Middle frontal gyrus (tissue), 1 donor: ENCODE results near the gene MYMK.
A peak's percentile ranks its signal among the peaks of the same experiment; 100 is the strongest.

Source experiments
- DNase-seq: peaks from one replicate; pipeline ENCODE4 v3.0.0-alpha.2; 2015; ENCODE audit warnings: low spot score; ENCODE audit errors: extremely low spot score

MYMK gene

GRCh38 chr9:133485531-133486260, 39.1 kb downstream of the MYMK start:
- DNase-seq, result no peak

DNA sequence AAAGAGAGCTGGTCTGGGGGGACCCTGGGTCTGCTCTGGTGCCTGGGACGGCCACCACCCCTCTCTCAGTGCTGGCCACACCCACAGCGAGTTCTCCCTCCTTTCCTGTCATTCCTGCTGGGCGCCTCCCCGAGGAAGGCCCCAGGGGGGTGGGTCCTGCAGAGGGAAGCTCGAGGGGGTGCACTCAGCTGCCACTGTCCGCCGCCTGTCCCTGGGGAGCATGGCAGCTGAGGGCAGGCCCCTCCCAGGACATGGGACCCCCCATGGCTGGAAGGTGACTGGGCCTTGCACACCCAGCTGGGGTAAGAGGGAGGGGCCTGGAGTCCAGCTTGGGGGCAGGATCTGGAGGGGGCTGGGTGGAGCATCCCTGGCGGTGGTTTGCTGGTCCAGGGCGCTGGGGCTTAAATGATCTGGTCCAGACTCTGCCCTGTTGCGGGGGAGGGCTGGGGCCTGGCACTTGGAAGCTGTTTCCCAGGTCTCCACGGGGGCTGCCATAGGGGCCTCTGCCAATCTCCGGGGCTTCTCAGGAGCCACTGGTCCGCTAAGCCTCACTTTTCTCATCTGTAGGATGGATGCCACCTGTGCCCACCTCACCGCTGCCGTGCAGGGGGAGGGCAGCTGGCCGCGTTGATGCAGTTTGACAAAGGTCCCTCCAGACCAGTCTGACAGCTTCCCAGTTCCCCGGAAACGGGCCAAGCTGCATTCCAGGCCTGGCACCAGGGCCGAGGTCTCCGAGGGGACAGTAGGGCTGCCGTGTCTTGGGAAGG, 39.9 kb downstream of the MYMK start:
- DNase-seq, result no peak

- no peak for DNase-seq
Observed at GRCh38 chr9:133483611-133484010, 41.1 kb downstream of the MYMK start.

- peak; percentile 86 for DNase-seq
Observed at GRCh38 chr9:133478851-133479711, 45.7 kb downstream of the MYMK start, which contains the start of gene SLC2A6. Gene SLC2A6 (minus strand): TSS chr9:133479099. CDS start chr9:133479059, 40 bp downstream.

- DNase-seq, result no peak
Observed at GRCh38 chr9:133477992-133478850, 46.5 kb downstream of the MYMK start.

- no peak for DNase-seq
Observed at GRCh38 chr9:133477461-133477860, 47.3 kb downstream of the MYMK start.

GRCh38 chr9:133476941-133477340, 47.8 kb downstream of the MYMK start:
- no peak for DNase-seq

GRCh38 chr9:133476036-133476931, 48.5 kb downstream of the MYMK start:
- no peak for DNase-seq

- no peak for DNase-seq
Observed at GRCh38 chr9:133475292-133476012, 49.3 kb downstream of the MYMK start.

GRCh38 chr9:133474853-133475252, 49.9 kb downstream of the MYMK start:
- no peak for DNase-seq

DNA sequence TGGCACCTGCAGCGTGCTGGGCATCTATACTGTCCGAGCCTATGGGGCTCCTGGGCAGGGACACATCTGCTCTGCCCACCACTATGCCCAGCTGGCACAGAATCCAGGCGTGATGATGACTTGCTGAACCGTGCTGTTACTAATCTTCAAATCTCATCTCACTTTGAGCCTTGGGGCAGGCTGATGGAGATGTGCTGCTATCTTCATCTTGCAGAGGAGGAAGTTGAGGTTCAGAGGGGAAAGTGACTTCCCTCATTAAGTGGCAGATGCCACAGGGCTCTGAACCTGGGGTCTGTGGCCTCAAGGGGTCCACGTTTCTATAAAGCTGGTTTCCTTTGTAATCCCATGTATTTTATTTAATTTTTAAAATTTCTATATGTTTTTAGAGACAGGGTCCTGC, 50.5 kb downstream of the MYMK start:
- no peak for DNase-seq

- no peak for DNase-seq
Observed at GRCh38 chr9:133473743-133474142, 51.0 kb downstream of the MYMK start.

- no peak for DNase-seq
Observed at GRCh38 chr9:133472753-133473378, 51.9 kb downstream of the MYMK start.

GRCh38 chr9:133472277-133472645, 52.5 kb downstream of the MYMK start:
- DNase-seq, result no peak

DNA sequence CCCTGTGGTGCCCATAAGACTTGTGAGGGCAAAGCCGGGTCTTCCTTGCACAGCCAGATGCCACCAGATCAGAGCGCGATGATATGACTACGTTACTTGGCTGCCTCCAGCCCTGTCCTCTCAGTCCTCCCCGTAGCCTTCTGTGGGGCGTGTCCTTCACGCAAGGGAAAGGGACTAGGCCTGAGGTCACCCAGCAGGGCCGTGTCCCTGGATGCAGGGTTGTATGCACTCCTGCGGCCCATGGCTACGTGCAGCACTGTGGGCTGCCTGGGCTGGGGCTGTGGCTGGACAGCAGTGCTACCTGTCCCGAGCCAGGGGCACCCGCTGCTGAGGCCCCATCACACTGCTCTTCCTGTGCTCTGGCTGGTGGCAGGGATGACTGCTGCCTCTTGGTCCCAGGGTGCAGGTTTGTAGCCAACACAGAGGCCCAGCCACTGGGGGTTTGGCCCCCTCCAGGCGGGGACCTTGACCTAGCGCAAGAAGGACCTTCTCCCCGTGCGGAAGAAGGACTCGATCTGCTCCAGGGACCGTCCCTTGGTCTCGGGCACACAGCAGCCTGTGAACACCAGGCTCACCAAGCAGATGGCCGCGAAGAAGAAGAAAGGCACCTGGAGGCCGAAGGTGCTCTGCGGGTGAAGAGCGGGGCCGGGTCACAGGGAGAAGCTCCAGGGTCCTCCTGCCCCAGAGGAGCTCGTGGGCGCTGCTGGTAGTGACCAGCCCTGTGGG, 53.0 kb downstream of the MYMK start:
- DNase-seq, result no peak

GRCh38 chr9:133470988-133471387, 53.8 kb downstream of the MYMK start:
- no peak for DNase-seq

- no peak for DNase-seq
Observed at GRCh38 chr9:133470427-133470924, 54.3 kb downstream of the MYMK start.
